Measurements from ENCODE around the gene LYZL1. TPM values are rescaled to one million over a fixed set of nuclear protein-coding genes. Genes with fewer than 3 reads are reported as not detected.

The LYZL1 gene
- total RNA-seq, 2 donors from 2014 or later: not detected

DNA sequence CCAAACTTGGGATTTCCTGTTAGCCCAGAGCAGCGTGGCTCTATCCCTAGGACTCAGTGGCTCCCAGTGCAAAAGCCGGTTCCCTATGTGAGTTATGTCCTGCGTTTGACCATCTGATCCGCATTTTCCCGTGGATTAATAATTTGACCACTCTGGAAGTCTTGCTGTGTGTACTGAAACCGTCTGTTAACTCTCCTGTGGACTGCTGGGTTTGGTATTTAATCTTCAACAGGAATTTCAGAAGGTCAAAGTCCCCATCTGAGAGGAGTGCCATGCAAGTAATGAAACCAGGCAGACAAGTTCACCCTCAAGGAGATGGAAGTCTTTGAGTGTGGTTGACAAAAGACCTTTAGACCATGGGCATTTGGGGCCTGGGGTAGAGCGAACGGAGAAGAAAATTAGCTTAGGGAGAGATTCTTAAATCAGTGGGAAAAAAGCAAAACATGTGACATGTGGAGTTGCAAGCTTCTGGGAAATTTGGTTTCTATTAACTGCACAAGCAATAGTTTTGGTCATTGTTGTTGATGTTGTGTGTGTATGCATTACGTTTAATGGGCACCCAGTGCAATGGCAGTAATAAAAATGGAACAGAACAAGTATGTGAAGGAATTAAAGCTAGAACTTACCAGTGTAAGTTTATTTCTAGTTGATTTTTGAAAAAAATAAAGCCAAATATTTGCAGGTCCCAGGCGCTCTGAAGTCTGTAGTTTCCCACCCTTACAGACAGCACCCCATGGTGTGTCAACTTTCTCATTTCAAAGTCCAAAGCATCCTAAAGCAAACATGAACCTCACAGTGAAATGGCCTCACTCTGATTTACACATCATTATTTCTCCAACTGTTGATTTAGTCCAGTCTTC, 38.2 kb downstream of the LYZL1 start:
- no peak for TF ChIP-seq POLR2A (IDR thresholded peaks at IDR 0.05)
- TF ChIP-seq, protein P1, sequence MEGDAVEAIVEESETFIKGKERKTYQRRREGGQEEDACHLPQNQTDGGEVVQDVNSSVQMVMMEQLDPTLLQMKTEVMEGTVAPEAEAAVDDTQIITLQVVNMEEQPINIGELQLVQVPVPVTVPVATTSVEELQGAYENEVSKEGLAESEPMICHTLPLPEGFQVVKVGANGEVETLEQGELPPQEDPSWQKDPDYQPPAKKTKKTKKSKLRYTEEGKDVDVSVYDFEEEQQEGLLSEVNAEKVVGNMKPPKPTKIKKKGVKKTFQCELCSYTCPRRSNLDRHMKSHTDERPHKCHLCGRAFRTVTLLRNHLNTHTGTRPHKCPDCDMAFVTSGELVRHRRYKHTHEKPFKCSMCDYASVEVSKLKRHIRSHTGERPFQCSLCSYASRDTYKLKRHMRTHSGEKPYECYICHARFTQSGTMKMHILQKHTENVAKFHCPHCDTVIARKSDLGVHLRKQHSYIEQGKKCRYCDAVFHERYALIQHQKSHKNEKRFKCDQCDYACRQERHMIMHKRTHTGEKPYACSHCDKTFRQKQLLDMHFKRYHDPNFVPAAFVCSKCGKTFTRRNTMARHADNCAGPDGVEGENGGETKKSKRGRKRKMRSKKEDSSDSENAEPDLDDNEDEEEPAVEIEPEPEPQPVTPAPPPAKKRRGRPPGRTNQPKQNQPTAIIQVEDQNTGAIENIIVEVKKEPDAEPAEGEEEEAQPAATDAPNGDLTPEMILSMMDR (IDR thresholded peaks at IDR 0.05): no peak
- Histone ChIP-seq H3K9me3 (no peaks in the 10 kb centered on the region), H3K4me1 (peaks cover 7% of the 10 kb centered on the region), H3K27ac (peak overlapping the region in 1 of 4 donors; percentile 12), H3K4me3 (no peak overlapping the region), H3K27me3 (no peaks in the 10 kb centered on the region), H3K36me3 (replicated peaks in 1 of 2; ENCODE audit: insufficient read depth in 1 of 2, low read depth in 2 of 2) (no peaks in the 10 kb centered on the region)
- intact Hi-C loops (cut with DNase I): no loop called here
- 48% methylated on average over 10 of the region's 10 CpGs for WGBS, 2 donors
- DNase-seq (no peak), ATAC-seq (no peak)

DNA sequence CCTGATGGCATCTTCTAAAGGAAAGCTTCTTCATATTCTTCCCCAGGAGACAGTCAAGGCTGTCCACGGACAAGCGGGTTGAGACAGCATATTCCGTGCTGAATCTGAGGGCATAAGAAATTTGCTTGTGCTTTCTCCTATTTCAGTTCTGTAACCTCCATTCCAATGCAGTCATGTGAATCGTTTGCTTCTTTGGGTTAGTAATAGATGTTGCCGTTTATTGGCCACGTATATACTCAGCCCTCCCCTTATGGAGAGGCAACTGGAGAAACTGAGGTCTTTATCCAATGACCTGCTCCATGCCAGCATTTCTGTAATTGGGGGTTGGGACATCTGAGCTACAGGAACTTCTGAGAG, 38.9 kb downstream of the LYZL1 start:
- Histone ChIP-seq H3K4me3 (no peak overlapping the region), H3K27me3 (no peaks in the 10 kb centered on the region), H3K4me1 (peaks cover 7% of the 10 kb centered on the region), H3K9me3 (no peaks in the 10 kb centered on the region), H3K36me3 (replicated peaks in 1 of 2; ENCODE audit: insufficient read depth in 1 of 2, low read depth in 2 of 2) (no peaks in the 10 kb centered on the region), H3K27ac (no peak overlapping the region)
- intact Hi-C loops (cut with DNase I): no loop called here
- TF ChIP-seq POLR2A (IDR thresholded peaks at IDR 0.05): no peak
- TF ChIP-seq, protein P1 (IDR thresholded peaks at IDR 0.05): no peak
- ATAC-seq (no peak), DNase-seq (no peak)
- 81 to 86% methylated on average over 6 of the region's 6 CpGs for WGBS, 2 donors

DNA sequence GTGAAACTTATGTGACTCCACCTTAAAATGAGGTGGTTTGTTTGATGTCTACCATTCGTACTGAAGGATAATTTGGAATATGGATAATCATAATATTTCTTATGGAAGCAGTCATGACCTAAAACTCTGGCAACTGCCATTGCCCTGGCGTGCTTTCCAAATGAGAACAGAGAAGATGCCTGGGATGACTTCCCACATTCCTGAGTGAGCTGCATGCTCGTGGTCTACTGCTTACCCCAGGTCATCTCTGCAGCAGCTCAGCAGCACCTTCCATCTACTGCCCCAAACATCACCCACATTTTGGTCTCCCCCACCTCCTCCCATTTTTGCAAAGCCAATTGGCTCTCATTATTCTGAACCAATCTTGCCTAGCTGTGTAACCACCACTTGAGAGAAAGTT, 40.1 kb downstream of the LYZL1 start:
- 46 to 52% methylated on average over 3 of the region's 3 CpGs for WGBS, 2 donors
- DNase-seq (peak in 1 of 4 donors; percentile 31), ATAC-seq (no peak)
- Histone ChIP-seq H3K4me3 (no peak overlapping the region), H3K27me3 (no peaks in the 10 kb centered on the region), H3K4me1 (peaks cover 7% of the 10 kb centered on the region), H3K27ac (no peak overlapping the region), H3K36me3 (replicated peaks in 1 of 2; ENCODE audit: insufficient read depth in 1 of 2, low read depth in 2 of 2) (no peaks in the 10 kb centered on the region), H3K9me3 (no peaks in the 10 kb centered on the region)
- intact Hi-C loops (cut with DNase I): no loop called here
- TF ChIP-seq, protein P1 (IDR thresholded peaks at IDR 0.05): no peak
- TF ChIP-seq POLR2A (IDR thresholded peaks at IDR 0.05): no peak

DNA sequence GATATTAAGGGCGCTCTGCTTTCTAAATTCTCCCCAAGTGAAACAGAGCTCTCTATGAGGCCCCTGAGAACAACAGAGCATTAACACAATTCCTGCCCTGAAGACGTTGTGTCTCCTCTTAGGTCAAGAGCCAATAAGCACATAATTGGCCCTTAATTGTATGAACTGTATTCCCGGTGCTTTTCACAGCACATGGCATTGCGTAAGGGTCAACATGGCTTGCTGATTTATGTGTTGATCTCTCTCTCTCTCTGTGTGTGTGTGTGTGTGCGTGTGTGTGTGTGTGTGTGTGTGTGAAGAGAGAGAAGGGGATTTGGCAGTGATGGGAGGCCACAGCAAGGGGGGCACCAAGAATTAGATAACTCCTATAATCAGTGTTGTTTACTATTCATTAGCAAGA, 40.5 kb downstream of the LYZL1 start:
- intact Hi-C loops (cut with DNase I): no loop called here
- no peak overlapping the region for H3K27ac ChIP-seq
- H3K27me3 ChIP-seq: no peaks in the 10 kb centered on the region
- H3K4me1 ChIP-seq: peaks cover 7% of the 10 kb centered on the region
- no peaks in the 10 kb centered on the region for H3K36me3 ChIP-seq (replicated peaks in 1 of 2; ENCODE audit: insufficient read depth in 1 of 2, low read depth in 2 of 2)
- DNase-seq (no peak), ATAC-seq (no peak)
- H3K9me3 ChIP-seq: no peaks in the 10 kb centered on the region
- WGBS, 2 donors: 63 to 75% methylated on average over 5 of the region's 5 CpGs
- no peak overlapping the region for H3K4me3 ChIP-seq
- TF ChIP-seq, protein P1 (IDR thresholded peaks at IDR 0.05): no peak
- TF ChIP-seq POLR2A (IDR thresholded peaks at IDR 0.05): no peak
